ENCODE measurements around the gene PIGZ.
"Not testable (repeated sequence)": the region's sequence is repeated elsewhere in the genome, so short reads cannot be mapped to it uniquely, and the experiment has no call there.

Gene PIGZ

GRCh38 chr3:196962930-196963630, 5.6 kb downstream of the PIGZ start:
- in situ Hi-C loops (cut with MboI; ENCODE audit: low sequenced_read_pairs), result no loop called here

GRCh38 chr3:196962108-196962929, 6.3 kb downstream of the PIGZ start:
- in situ Hi-C loops (cut with MboI; ENCODE audit: low sequenced_read_pairs), result no loop called here

GRCh38 chr3:196954832-196955231, 13.8 kb downstream of the PIGZ start:
- in situ Hi-C loops (cut with MboI; ENCODE audit: low sequenced_read_pairs), result no loop called here

- in situ Hi-C loops (cut with MboI; ENCODE audit: low sequenced_read_pairs), result no loop called here
Observed at GRCh38 chr3:196951371-196951770, 17.3 kb downstream of the PIGZ start.

GRCh38 chr3:196949750-196950149, 18.9 kb downstream of the PIGZ start:
- in situ Hi-C loops (cut with MboI; ENCODE audit: low sequenced_read_pairs), result no loop called here

- in situ Hi-C loops (cut with MboI; ENCODE audit: low sequenced_read_pairs), result no loop called here
Observed at GRCh38 chr3:196949285-196949619, 19.4 kb downstream of the PIGZ start.

- in situ Hi-C loops (cut with MboI; ENCODE audit: low sequenced_read_pairs), result no loop called here
Observed at GRCh38 chr3:196948442-196949284, 20.0 kb downstream of the PIGZ start.

GRCh38 chr3:196947860-196948441, 20.7 kb downstream of the PIGZ start:
- in situ Hi-C loops (cut with MboI; ENCODE audit: low sequenced_read_pairs), result no loop called here

GRCh38 chr3:196947136-196947859, 21.3 kb downstream of the PIGZ start:
- in situ Hi-C loops (cut with MboI; ENCODE audit: low sequenced_read_pairs), result no loop called here

- in situ Hi-C loops (cut with MboI; ENCODE audit: low sequenced_read_pairs), result not testable (repeated sequence)
Observed at GRCh38 chr3:196944037-196944790, 24.4 kb downstream of the PIGZ start.

GRCh38 chr3:196942915-196943277, 25.7 kb downstream of the PIGZ start:
- in situ Hi-C loops (cut with MboI; ENCODE audit: low sequenced_read_pairs), result no loop called here

GRCh38 chr3:196942226-196942914, 26.3 kb downstream of the PIGZ start, which contains the start of gene NCBP2:
Gene NCBP2 (minus strand): TSS chr3:196942528. CDS start chr3:196942503, 25 bp downstream.
- in situ Hi-C loops (cut with MboI; ENCODE audit: low sequenced_read_pairs), result no loop called here

GRCh38 chr3:196941729-196942225, 26.9 kb downstream of the PIGZ start:
- in situ Hi-C loops (cut with MboI; ENCODE audit: low sequenced_read_pairs), result no loop called here

GRCh38 chr3:196938576-196938975, 30.1 kb downstream of the PIGZ start:
- in situ Hi-C loops (cut with MboI; ENCODE audit: low sequenced_read_pairs), result no loop called here

GRCh38 chr3:196938124-196938523, 30.5 kb downstream of the PIGZ start:
- in situ Hi-C loops (cut with MboI; ENCODE audit: low sequenced_read_pairs), result no loop called here

- in situ Hi-C loops (cut with MboI; ENCODE audit: low sequenced_read_pairs), result no loop called here
Observed at GRCh38 chr3:196936288-196936687, 32.3 kb downstream of the PIGZ start.

GRCh38 chr3:196932600-196932999, 36.0 kb downstream of the PIGZ start:
- in situ Hi-C loops (cut with MboI; ENCODE audit: low sequenced_read_pairs), result no loop called here

GRCh38 chr3:196931828-196932587, 36.6 kb downstream of the PIGZ start:
- in situ Hi-C loops (cut with MboI; ENCODE audit: low sequenced_read_pairs), result no loop called here

Measured in HL-60/S4 treated with retinoic acid at 250 ng/mL for 4 days and 3 days (cell line).